ENCODE results near the gene RAB3GAP1. TPM values are rescaled to one million over a fixed set of nuclear protein-coding genes. Genes with fewer than 3 reads are reported as not detected.

The RAB3GAP1 gene
- total RNA-seq, 1 experiment from 2014 or later, result 38.6 TPM

- no TSS peak for BruUV-seq (replicated peaks)
- intact Hi-C loops (cut with micrococcal nuclease; ENCODE audit: unreplicated experiment) (loop anchor here (10.0 kb wide), 1 partner anchor 160 kb away; no protein-coding TSS in a partner anchor), in situ Hi-C loops (cut with HindIII; ENCODE audit: low pct_unique_long_range_greater_than_20kb, low sequenced_read_pairs) (no loop called here)
- Histone ChIP-seq H3K9me3 (ENCODE audit: control insufficient read depth, insufficient read depth, low read depth, low read length) (no peaks in the 10 kb centered on the region), H3K36me3 (ENCODE audit: control insufficient read depth, insufficient read depth, low read length) (peaks cover 23% of the 10 kb centered on the region), H3K4me3 (ENCODE audit: low read depth in 2 of 2, low read length in 2 of 2) (no peak overlapping the region), H3K27ac (ENCODE audit: low read length) (no peak overlapping the region), H3K4me1 (ENCODE audit: control insufficient read depth, insufficient read depth, low read length) (no peaks in the 10 kb centered on the region), H3K27me3 (ENCODE audit: control insufficient read depth, insufficient read depth, low read length) (no peaks in the 10 kb centered on the region)
- ChIA-PET POLR2A (no interaction called here), CTCF (no interaction called here)
- DNase-seq (ENCODE audit: low read depth, low spot score), result no peak
- peak; percentile 74 for ATAC-seq
- TF ChIP-seq POLR2AphosphoS5 (IDR thresholded peaks at IDR 0.05; ENCODE audit: low read depth, low read length) (no peak), SIN3A (IDR thresholded peaks at IDR 0.05; ENCODE audit: borderline replicate concordance, insufficient read depth, low read depth, low read length) (no peak), TCF7L2 (IDR thresholded peaks at IDR 0.05; ENCODE audit: low read depth, low read length) (no peak), CTCF (IDR thresholded peaks at IDR 0.05) (no peak), REST (IDR thresholded peaks at IDR 0.05; ENCODE audit: insufficient read depth in 1 of 2, low read depth in 2 of 2, low read length in 1 of 2) (no peak)
These were observed 112.3 kb downstream of the RAB3GAP1 start for GRCh38 chr2:135164431-135164830.

GRCh38 chr2:135167273-135167672 is 115.2 kb downstream of the RAB3GAP1 start:
- no peak for TF ChIP-seq SIN3A (IDR thresholded peaks at IDR 0.05; ENCODE audit: borderline replicate concordance, insufficient read depth, low read depth, low read length)
- no peak for TF ChIP-seq POLR2AphosphoS5 (IDR thresholded peaks at IDR 0.05; ENCODE audit: low read depth, low read length)
- TF ChIP-seq REST (IDR thresholded peaks at IDR 0.05; ENCODE audit: insufficient read depth in 1 of 2, low read depth in 2 of 2, low read length in 1 of 2), result no peak
- TF ChIP-seq TCF7L2 (IDR thresholded peaks at IDR 0.05; ENCODE audit: low read depth, low read length), result no peak
- TF ChIP-seq CTCF (IDR thresholded peaks at IDR 0.05), result no peak
- ChIA-PET POLR2A (interaction anchor here (0.6 kb wide), 1 partner anchor 19 kb away, joined by 4 read pairs; no protein-coding TSS in a partner anchor), CTCF (no interaction called here)
- no peak overlapping the region for H3K27ac ChIP-seq (ENCODE audit: low read length)
- H3K9me3 ChIP-seq (ENCODE audit: control insufficient read depth, insufficient read depth, low read depth, low read length), result no peaks in the 10 kb centered on the region
- BruUV-seq (replicated peaks), result no TSS peak
- intact Hi-C loops (cut with micrococcal nuclease; ENCODE audit: unreplicated experiment) (loop anchor here (10.0 kb wide), 1 partner anchor 162 kb away; no protein-coding TSS in a partner anchor), in situ Hi-C loops (cut with HindIII; ENCODE audit: low pct_unique_long_range_greater_than_20kb, low sequenced_read_pairs) (no loop called here)
- no peak overlapping the region for H3K4me3 ChIP-seq (ENCODE audit: low read depth in 2 of 2, low read length in 2 of 2)
- ATAC-seq (no peak), DNase-seq (ENCODE audit: low read depth, low spot score) (no peak)
- H3K36me3 ChIP-seq (ENCODE audit: control insufficient read depth, insufficient read depth, low read length), result peaks cover 21% of the 10 kb centered on the region
- H3K4me1 ChIP-seq (ENCODE audit: control insufficient read depth, insufficient read depth, low read length), result no peaks in the 10 kb centered on the region
- H3K27me3 ChIP-seq (ENCODE audit: control insufficient read depth, insufficient read depth, low read length), result no peaks in the 10 kb centered on the region
